AG10803 (cell line): Measurements from ENCODE around the gene NEDD4L.
A peak's percentile ranks its signal among the peaks of the same experiment; 100 is the strongest.

Experiments used
- DNase-seq: peaks from one replicate; pipeline ENCODE4 v3.0.0; 2010; ENCODE audit warnings: low read depth
- H3K4me3 ChIP-seq: 2 replicates; pipeline ENCODE4 v1.5.1; 2011; ENCODE audit warnings: mild to moderate bottlenecking, low read length, control low read depth
- CTCF ChIP-seq: conservative IDR thresholded peaks from 2 replicates; pipeline ENCODE4 v1.5.1; 2011; ENCODE audit warnings: mild to moderate bottlenecking, low read length, control low read depth, inconsistent platforms

The NEDD4L gene

GRCh38 chr18:58305792-58306191 lies 261.8 kb downstream of the NEDD4L start:
- DNase-seq = no peak

GRCh38 chr18:58307441-58307840 lies 263.4 kb downstream of the NEDD4L start:
- DNase-seq = peak; percentile 23
- no peak for TF ChIP-seq CTCF
- H3K4me3 ChIP-seq = no peak overlapping the region

More at GRCh38 chr18:58305792-58306191, 261.8 kb downstream of the NEDD4L start:
- no peak for TF ChIP-seq CTCF
- no peak overlapping the region for H3K4me3 ChIP-seq

GRCh38 chr18:58308463-58308862 lies 264.4 kb downstream of the NEDD4L start:
- no peak for TF ChIP-seq CTCF
- DNase-seq = no peak
- H3K4me3 ChIP-seq = no peak overlapping the region

GRCh38 chr18:58309099-58309498 lies 265.1 kb downstream of the NEDD4L start:
- TF ChIP-seq CTCF = no peak

GRCh38 chr18:58309610-58310239 lies 265.7 kb downstream of the NEDD4L start:
- H3K4me3 ChIP-seq = no peak overlapping the region
- no peak for DNase-seq
- TF ChIP-seq CTCF = no peak

More at GRCh38 chr18:58309099-58309498, 265.1 kb downstream of the NEDD4L start:
- DNase-seq = no peak
- no peak overlapping the region for H3K4me3 ChIP-seq

- H3K4me3 ChIP-seq = no peak overlapping the region
- no peak for TF ChIP-seq CTCF
- DNase-seq = no peak
Observed at GRCh38 chr18:58310517-58310916, 266.5 kb downstream of the NEDD4L start.

- H3K4me3 ChIP-seq = no peak overlapping the region
- no peak for TF ChIP-seq CTCF
- DNase-seq = no peak
Observed at GRCh38 chr18:58311390-58311789, 267.4 kb downstream of the NEDD4L start.
